ENCODE data around the gene IKZF3. TPM values are rescaled to one million over a fixed set of nuclear protein-coding genes. Genes with fewer than 3 reads are reported as not detected.
"Not testable (repeated sequence)": the region's sequence is repeated elsewhere in the genome, so short reads cannot be mapped to it uniquely, and the experiment has no call there.

The IKZF3 gene
- total and polyA plus RNA-seq, 8 donors = 0.56 to 5.4 (median 1.1) TPM; not detected in 1

GRCh38 chr17:39887078-39887477 is 23.0 kb upstream of the IKZF3 start:
- DNase-seq = no peak
- Histone ChIP-seq H3K9me3 (no peaks in the 10 kb centered on the region), H3K27me3 (peaks cover 0 to 37% (median 0%) of the 10 kb centered on the region in 3 donors), H3K4me3 (no peak overlapping the region), H3K4me1 (peaks cover 0 to 10% (median 4%) of the 10 kb centered on the region in 4 donors), H3K27ac (no peak overlapping the region), H3K36me3 (no peaks in the 10 kb centered on the region)
- TF ChIP-seq CTCF (IDR thresholded peaks at IDR 0.05) (no peak), EP300 (IDR thresholded peaks at IDR 0.05) (no peak), POLR2AphosphoS5 (IDR thresholded peaks at IDR 0.05) (no peak), POLR2A (IDR thresholded peaks at IDR 0.05) (no peak)
- intact Hi-C loops (cut with DNase I; ENCODE audit: low total_unique reads) = no loop called here

GRCh38 chr17:39886102-39886501 is 22.0 kb upstream of the IKZF3 start:
- intact Hi-C loops (cut with DNase I; ENCODE audit: low total_unique reads) = not testable (repeated sequence)
- 34 to 54% (median 49%) methylated on average over 5 of the region's 5 CpGs for WGBS, 5 donors

DNA sequence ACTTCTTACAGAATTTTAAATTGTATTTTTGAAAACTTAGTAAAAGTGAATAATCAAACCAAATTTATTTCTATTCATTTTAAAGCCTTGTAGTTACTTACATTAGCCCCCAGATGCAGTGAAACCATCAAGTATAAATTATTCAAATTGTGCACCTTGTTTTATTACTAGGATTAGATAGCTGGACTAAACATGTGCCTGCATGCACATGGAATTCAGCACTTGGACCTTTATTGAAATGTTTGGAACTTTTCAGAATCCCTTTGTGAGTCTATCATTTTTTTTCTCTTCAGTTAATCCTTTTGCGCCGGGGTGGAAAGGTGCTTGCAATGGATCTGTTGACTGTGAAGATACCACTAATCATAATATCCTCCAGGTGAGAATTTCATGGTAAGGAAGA is 8.6 kb upstream of the IKZF3 start:
- H3K27me3 ChIP-seq = peaks cover 0 to 16% (median 6%) of the 10 kb centered on the region in 3 donors
- H3K36me3 ChIP-seq = no peaks in the 10 kb centered on the region
- H3K9me3 ChIP-seq = peaks cover under 1 to 8% (median 6%) of the 10 kb centered on the region in 4 donors
- TF ChIP-seq POLR2AphosphoS5 (IDR thresholded peaks at IDR 0.05) = no peak
- TF ChIP-seq POLR2A (IDR thresholded peaks at IDR 0.05) = no peak
- no peak for TF ChIP-seq CTCF (IDR thresholded peaks at IDR 0.05)
- no peak for TF ChIP-seq EP300 (IDR thresholded peaks at IDR 0.05)
- WGBS, 5 donors = 46 to 77% (median 47%) methylated on average over 2 of the region's 2 CpGs
- intact Hi-C loops (cut with DNase I; ENCODE audit: low total_unique reads) = no loop called here
- no peak overlapping the region for H3K4me3 ChIP-seq
- no peak overlapping the region for H3K27ac ChIP-seq
- peak in 1 of 2 donors; percentile 13 for DNase-seq
- peaks cover 0 to 8% (median 0%) of the 10 kb centered on the region in 4 donors for H3K4me1 ChIP-seq

More at GRCh38 chr17:39886102-39886501, 22.0 kb upstream of the IKZF3 start:
- not testable (repeated sequence) for H3K9me3 ChIP-seq, H3K36me3 ChIP-seq, H3K4me1 ChIP-seq, H3K4me3 ChIP-seq, DNase-seq, H3K27ac ChIP-seq
- H3K27me3 ChIP-seq = peaks cover 0 to 33% (median 0%) of the 10 kb centered on the region in 3 donors

- TF ChIP-seq POLR2A (IDR thresholded peaks at IDR 0.05) (no peak), POLR2AphosphoS5 (IDR thresholded peaks at IDR 0.05) (no peak), EP300 (IDR thresholded peaks at IDR 0.05) (no peak), CTCF (IDR thresholded peaks at IDR 0.05) (no peak)
- intact Hi-C loops (cut with DNase I; ENCODE audit: low total_unique reads) = no loop called here
- 59 to 75% (median 63%) methylated on average over 2 of the region's 2 CpGs for WGBS, 5 donors
- H3K36me3 ChIP-seq = no peaks in the 10 kb centered on the region
- no peak overlapping the region for H3K27ac ChIP-seq
- H3K4me1 ChIP-seq = peaks cover 0 to 8% (median 0%) of the 10 kb centered on the region in 4 donors
- H3K4me3 ChIP-seq = no peak overlapping the region
- peaks cover 4 to 13% (median 9%) of the 10 kb centered on the region in 4 donors for H3K9me3 ChIP-seq
- no peak for DNase-seq
- peaks cover 0 to 19% (median 13%) of the 10 kb centered on the region in 3 donors for H3K27me3 ChIP-seq
These were observed 7.7 kb upstream of the IKZF3 start for GRCh38 chr17:39871801-39872200.

DNA sequence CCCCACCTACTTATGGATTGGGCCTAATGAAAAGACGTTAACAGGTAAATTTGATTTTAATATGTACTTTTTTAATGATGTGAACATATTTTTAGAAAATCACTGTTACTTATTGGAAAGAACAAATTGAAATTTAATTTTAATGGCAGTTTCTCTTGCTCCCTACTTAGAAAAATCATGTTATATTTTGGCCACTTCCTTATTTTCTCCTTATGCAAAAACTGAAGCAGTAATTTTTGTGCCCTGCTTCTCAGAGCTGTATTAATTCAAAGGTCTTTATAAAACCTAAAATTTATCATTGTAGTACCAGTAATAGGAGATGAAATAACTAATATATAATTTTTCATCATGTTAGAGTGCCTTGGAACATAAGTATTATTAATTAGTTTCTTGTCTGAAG is 6.7 kb upstream of the IKZF3 start:
- intact Hi-C loops (cut with DNase I; ENCODE audit: low total_unique reads) = no loop called here
- Histone ChIP-seq H3K27me3 (peaks cover 0 to 30% (median 13%) of the 10 kb centered on the region in 3 donors), H3K27ac (no peak overlapping the region), H3K4me3 (no peak overlapping the region), H3K9me3 (peaks cover 4 to 13% (median 9%) of the 10 kb centered on the region in 4 donors), H3K4me1 (peaks cover 0 to 8% (median 0%) of the 10 kb centered on the region in 4 donors), H3K36me3 (no peaks in the 10 kb centered on the region)
- TF ChIP-seq POLR2AphosphoS5 (IDR thresholded peaks at IDR 0.05) = no peak
- 92 to 98% (median 96%) methylated on average over 1 of the region's 1 CpG for WGBS, 5 donors
- no peak for DNase-seq

Data from stomach (tissue), 9 donors.